Astrocyte of the spinal cord (primary cell): ENCODE results near the gene RBMS3.
"Not testable (repeated sequence)": the region's sequence is repeated elsewhere in the genome, so short reads cannot be mapped to it uniquely, and the experiment has no call there.

Experiments used
- DNase-seq: peaks from one replicate; pipeline ENCODE4 v3.0.0; 2011; ENCODE audit warnings: low read depth, low spot score
- H3K4me3 ChIP-seq: 2 replicates; pipeline ENCODE4 v1.5.1; 2011; ENCODE audit warnings: low read depth, mild to moderate bottlenecking, low read length, moderate library complexity
- in situ Hi-C: cut with HindIII; loops from 2 replicates; pipeline ENCODE4 v1.10.0; 2017; ENCODE audit warnings: low sequenced_read_pairs
- TF ChIP-seq, protein P1 (sequence below): IDR thresholded peaks from 2 replicates; pipeline ENCODE4 v1.5.1; 2012; ENCODE audit warnings: low read depth, mild to moderate bottlenecking, low read length, inconsistent platforms

Gene RBMS3

DNA sequence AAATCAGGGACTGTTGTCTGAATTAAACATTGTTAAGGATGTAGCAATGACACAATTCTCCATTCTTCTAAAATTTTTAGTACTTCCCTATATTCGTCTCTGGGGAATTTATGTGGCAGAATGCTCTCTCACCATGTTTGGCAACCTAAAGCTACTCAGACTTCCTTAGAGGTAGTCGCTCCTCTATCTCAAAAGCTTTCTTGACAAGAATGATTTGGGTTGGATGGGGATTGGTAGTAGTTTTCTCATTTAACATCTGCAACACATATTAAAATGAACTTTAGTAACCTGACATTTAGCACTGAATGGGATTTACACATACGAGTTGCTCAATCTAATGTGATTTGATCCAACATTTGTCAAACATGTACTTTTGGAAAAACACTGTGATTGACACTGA is 233.3 kb downstream of the RBMS3 start:
- no peak for DNase-seq
- in situ Hi-C loops, result no loop called here
- TF ChIP-seq, protein P1, sequence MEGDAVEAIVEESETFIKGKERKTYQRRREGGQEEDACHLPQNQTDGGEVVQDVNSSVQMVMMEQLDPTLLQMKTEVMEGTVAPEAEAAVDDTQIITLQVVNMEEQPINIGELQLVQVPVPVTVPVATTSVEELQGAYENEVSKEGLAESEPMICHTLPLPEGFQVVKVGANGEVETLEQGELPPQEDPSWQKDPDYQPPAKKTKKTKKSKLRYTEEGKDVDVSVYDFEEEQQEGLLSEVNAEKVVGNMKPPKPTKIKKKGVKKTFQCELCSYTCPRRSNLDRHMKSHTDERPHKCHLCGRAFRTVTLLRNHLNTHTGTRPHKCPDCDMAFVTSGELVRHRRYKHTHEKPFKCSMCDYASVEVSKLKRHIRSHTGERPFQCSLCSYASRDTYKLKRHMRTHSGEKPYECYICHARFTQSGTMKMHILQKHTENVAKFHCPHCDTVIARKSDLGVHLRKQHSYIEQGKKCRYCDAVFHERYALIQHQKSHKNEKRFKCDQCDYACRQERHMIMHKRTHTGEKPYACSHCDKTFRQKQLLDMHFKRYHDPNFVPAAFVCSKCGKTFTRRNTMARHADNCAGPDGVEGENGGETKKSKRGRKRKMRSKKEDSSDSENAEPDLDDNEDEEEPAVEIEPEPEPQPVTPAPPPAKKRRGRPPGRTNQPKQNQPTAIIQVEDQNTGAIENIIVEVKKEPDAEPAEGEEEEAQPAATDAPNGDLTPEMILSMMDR, result no peak
- H3K4me3 ChIP-seq, result no peak overlapping the region

DNA sequence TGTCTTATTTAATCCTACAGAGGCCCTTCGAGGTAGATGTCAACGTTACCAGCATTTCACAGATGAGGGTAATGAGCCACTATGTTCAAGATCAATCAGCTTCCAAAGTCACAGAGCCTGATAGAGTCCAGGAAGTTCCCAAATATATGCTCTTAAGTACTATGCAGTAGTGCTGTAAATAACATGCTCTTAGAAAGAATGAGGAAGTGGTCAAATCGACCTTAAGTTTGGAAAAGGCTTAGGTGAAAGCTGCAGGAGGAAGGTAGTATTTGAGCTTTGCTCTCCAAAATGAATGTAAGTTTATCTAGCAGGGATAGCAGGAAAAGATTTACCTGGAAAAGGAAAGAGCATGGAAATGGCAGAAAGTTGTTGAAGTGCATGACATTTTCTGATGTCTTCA is 234.0 kb downstream of the RBMS3 start:
- in situ Hi-C loops, result no loop called here
- no peak for DNase-seq

DNA sequence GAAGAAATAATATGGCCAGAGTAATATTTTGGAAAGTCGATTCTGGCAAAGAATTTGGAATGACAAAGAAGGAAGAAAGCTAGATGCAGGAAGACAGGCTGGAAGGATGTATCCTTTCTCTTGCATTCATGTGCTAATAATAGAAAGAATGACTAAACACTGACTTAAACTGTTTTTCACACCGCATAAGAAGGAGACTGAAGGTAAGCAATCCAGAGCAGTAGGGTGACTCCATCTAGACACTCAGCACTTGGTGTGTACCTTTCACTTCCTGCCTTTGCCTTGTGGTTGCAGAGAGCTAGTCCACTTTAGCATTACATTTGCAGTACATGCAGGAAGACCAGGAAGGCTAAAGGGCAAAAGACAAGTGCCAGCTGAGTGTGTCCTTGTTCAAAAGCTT is 234.6 kb downstream of the RBMS3 start:
- in situ Hi-C loops, result no loop called here
- TF ChIP-seq, protein P1, result no peak
- H3K4me3 ChIP-seq, result no peak overlapping the region
- peak; percentile 63 for DNase-seq

More for the DNA sequence above, 234.0 kb downstream of the RBMS3 start:
- H3K4me3 ChIP-seq, result no peak overlapping the region
- TF ChIP-seq, protein P1, result no peak

- TF ChIP-seq, protein P1, result no peak
- in situ Hi-C loops, result no loop called here
- H3K4me3 ChIP-seq, result no peak overlapping the region
These were observed 235.3 kb downstream of the RBMS3 start for GRCh38 chr3:29516164-29516563.

GRCh38 chr3:29520764-29521163 is 239.9 kb downstream of the RBMS3 start:
- in situ Hi-C loops, result no loop called here
- TF ChIP-seq, protein P1, result no peak
- no peak overlapping the region for H3K4me3 ChIP-seq
- no peak for DNase-seq

More at GRCh38 chr3:29516164-29516563, 235.3 kb downstream of the RBMS3 start:
- DNase-seq, result no peak

- in situ Hi-C loops, result no loop called here
- DNase-seq, result no peak
- TF ChIP-seq, protein P1, result no peak
- H3K4me3 ChIP-seq, result no peak overlapping the region
These were observed 240.4 kb downstream of the RBMS3 start for GRCh38 chr3:29521293-29521692.

DNA sequence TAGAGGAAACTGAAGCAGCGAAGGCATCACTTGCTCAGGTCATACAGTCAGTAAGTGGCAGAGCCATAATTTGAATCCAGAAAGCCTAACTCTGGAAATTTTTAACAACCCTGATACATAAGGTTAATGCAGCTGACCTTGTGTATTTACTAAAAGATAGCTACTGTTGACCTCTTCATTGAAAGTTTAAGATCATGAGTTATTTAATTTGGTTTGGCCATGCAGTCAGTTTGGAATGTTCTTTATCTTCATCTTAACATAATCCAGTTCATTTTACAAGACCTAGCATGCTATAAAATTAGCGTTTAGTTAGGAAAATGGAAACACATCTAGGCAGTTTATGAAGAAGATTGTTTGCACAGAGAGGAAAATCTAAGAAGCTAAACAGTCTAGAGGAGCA is 240.9 kb downstream of the RBMS3 start:
- no peak overlapping the region for H3K4me3 ChIP-seq
- DNase-seq, result no peak
- in situ Hi-C loops, result no loop called here
- TF ChIP-seq, protein P1, result no peak

DNA sequence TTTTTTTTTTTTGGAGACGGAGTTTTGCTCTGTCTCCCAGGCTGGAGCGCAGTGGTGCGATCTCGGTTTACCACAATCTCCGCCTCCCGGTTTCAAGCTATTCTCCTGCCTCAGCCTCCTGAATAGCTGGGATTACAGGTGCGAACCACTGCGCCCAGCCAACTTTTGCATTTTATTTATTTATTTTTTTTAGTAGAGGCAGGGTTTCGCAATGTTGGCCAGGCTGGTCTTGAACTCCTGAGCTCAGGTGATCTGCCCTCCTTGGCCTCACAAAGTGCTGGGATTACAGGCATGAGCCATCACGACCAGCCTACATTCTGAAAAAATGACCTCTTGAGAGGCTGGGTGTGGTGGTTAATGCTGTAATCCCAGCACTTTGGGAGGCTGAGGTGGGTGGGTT is 243.6 kb downstream of the RBMS3 start:
- DNase-seq, H3K4me3 ChIP-seq, in situ Hi-C loops: not testable (repeated sequence)
